ENCODE measurements around the gene MAMLD1. TPM values are rescaled to one million over a fixed set of nuclear protein-coding genes. Genes with fewer than 3 reads are reported as not detected.

Gene MAMLD1
- total and polyA plus RNA-seq, 2 of the 8 experiments (the other 6 are each of a cell fraction or from before 2014, with no cell fraction given) = 0.09 to 0.26 TPM

DNA sequence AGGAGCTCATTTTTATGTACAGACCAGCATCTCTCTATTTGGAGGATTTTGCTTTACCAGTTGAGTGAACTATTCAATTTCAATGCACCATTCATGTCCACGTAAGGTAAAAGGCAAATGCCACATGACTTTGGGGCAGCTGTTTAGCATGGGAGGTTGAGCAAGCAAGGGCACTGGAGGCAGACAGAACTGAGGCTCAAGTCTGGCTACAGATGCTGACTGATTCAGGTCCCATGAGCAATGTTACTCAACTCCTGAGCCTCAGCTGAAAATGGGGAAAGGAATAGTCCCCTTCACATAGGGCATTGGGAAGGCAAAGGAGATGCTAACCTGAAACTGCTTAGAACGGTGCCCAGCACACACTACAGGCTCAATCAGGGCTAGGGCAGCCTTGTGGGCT is 112.3 kb downstream of the MAMLD1 start:
- H3K79me1 ChIP-seq (ENCODE audit: low read depth, low read length) = no peaks in the 10 kb centered on the region
- H2BK15ac ChIP-seq (ENCODE audit: low read length) = no peak overlapping the region
- H3K9ac ChIP-seq (replicated peaks in 1 of 4; ENCODE audit: extremely low read depth in 1 of 4, low read depth in 3 of 4, low read length in 3 of 4) = no peak overlapping the region
- H3K27me3 ChIP-seq (replicated peaks in 1 of 4; ENCODE audit: control insufficient read depth in 3 of 4, extremely low read depth in 1 of 4, insufficient read depth in 3 of 4, low read length in 3 of 4) = no peaks in the 10 kb centered on the region
- H3K4me3 ChIP-seq (ENCODE audit: extremely low read depth in 1 of 4, insufficient read depth in 2 of 4, low read depth in 3 of 4, low read length in 4 of 4) = no peak overlapping the region
- H2BK120ac ChIP-seq (replicated peaks; ENCODE audit: low read depth, low read length) = no peak overlapping the region
- H3K4me1 ChIP-seq (replicated peaks in 1 of 4; ENCODE audit: control insufficient read depth in 3 of 4, insufficient read depth in 4 of 4, low read length in 3 of 4) = peaks cover 0 to 3% (median 0%) of the 10 kb centered on the region in 4 experiments; a peak in 1 of 7 replicates
- FAIRE-seq (no peak), DNase-seq (ENCODE audit: low read depth in 1 of 2, low spot score in 2 of 2) (no peak)
- no peaks in the 10 kb centered on the region for H3K36me3 ChIP-seq (ENCODE audit: control insufficient read depth in 2 of 4, insufficient read depth in 4 of 4, low read length in 3 of 4)
- no peak overlapping the region for H2BK20ac ChIP-seq (ENCODE audit: low read length)
- no peak overlapping the region for H3K56ac ChIP-seq (replicated peaks; ENCODE audit: insufficient read length, low read depth, low read length)
- no peak overlapping the region for H4K5ac ChIP-seq (ENCODE audit: insufficient read length, low read depth, low read length)
- H3K14ac ChIP-seq (ENCODE audit: insufficient read length) = no peak overlapping the region
- H3K23ac ChIP-seq (ENCODE audit: insufficient read length) = no peak overlapping the region
- ChIA-PET POLR2A (ENCODE audit: partially characterized antibody) (no interaction called here), CTCF (ENCODE audit: partially characterized antibody) (interaction anchor here (0.9 to 1.6 kb wide), 4 partner anchors 10 to 25 kb away, joined by 3 read pairs; no protein-coding TSS in a partner anchor)
- no peak overlapping the region for H2AK5ac ChIP-seq (ENCODE audit: low read depth, low read length)
- no peaks in the 10 kb centered on the region for H3K23me2 ChIP-seq (ENCODE audit: low read depth, low read length)
- no peak overlapping the region for H2BK12ac ChIP-seq (ENCODE audit: low read depth, low read length)
- H3K79me2 ChIP-seq (ENCODE audit: control insufficient read depth in 1 of 2, insufficient read depth in 2 of 2, low read length in 2 of 2) = no peaks in the 10 kb centered on the region
- H2BK5ac ChIP-seq (ENCODE audit: low read depth, low read length) = no peak overlapping the region
- H2AFZ ChIP-seq (ENCODE audit: low read length) = no peak overlapping the region
- no peaks in the 10 kb centered on the region for H4K20me1 ChIP-seq (replicated peaks in 1 of 2; ENCODE audit: control insufficient read depth in 1 of 2, insufficient read depth in 2 of 2, low read length in 2 of 2)
- H4K8ac ChIP-seq (ENCODE audit: extremely low read depth, insufficient read depth, low read length) = no peak overlapping the region
- H4K91ac ChIP-seq (replicated peaks; ENCODE audit: insufficient read length, low read length) = no peak overlapping the region
- no peak overlapping the region for H3K27ac ChIP-seq (ENCODE audit: low read depth, low read length)
- H3K4ac ChIP-seq (replicated peaks; ENCODE audit: insufficient read length, low read depth, low read length) = no peak overlapping the region
- TF ChIP-seq CHD2 (IDR thresholded peaks at IDR 0.05; ENCODE audit: low read length) = no peak
- TF ChIP-seq SP2 (IDR thresholded peaks at IDR 0.05; ENCODE audit: low read length) = no peak
- no peak for TF ChIP-seq EP300 (IDR thresholded peaks at IDR 0.05; ENCODE audit: borderline replicate concordance in 1 of 2, low read depth in 2 of 2, low read length in 2 of 2)
- TF ChIP-seq GTF2F1 (IDR thresholded peaks at IDR 0.05; ENCODE audit: borderline replicate concordance, low read depth, low read length) = no peak
- TF ChIP-seq EZH2 (IDR thresholded peaks at IDR 0.05; ENCODE audit: low read depth, low read length, severe bottlenecking) = no peak
- no peak for TF ChIP-seq RNF2 (IDR thresholded peaks at IDR 0.05; ENCODE audit: borderline replicate concordance, low read depth, low read length, missing control alignments, poor library complexity, severe bottlenecking)
- no peak for TF ChIP-seq ASH2L (IDR thresholded peaks at IDR 0.05; ENCODE audit: low read length)
- TF ChIP-seq, protein P1, sequence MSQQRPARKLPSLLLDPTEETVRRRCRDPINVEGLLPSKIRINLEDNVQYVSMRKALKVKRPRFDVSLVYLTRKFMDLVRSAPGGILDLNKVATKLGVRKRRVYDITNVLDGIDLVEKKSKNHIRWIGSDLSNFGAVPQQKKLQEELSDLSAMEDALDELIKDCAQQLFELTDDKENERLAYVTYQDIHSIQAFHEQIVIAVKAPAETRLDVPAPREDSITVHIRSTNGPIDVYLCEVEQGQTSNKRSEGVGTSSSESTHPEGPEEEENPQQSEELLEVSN (IDR thresholded peaks at IDR 0.05) = no peak
- TF ChIP-seq YY1 (IDR thresholded peaks at IDR 0.05; ENCODE audit: low read depth, low read length) = no peak
- no peak for TF ChIP-seq TAF7 (optimal IDR thresholded peaks at IDR 0.05; ENCODE audit: borderline replicate concordance, low read depth, low read length)
- no peak for TF ChIP-seq RAD21 (IDR thresholded peaks at IDR 0.05 in 1 of 2, conservative IDR thresholded peaks at IDR 0.05 in 1 of 2; ENCODE audit: low read depth in 2 of 2, low read length in 2 of 2)
- WGBS, 2 experiments (ENCODE audit: extremely low coverage in 1 of 2, insufficient coverage in 1 of 2, insufficient read length in 1 of 2, insufficient replicate concordance in 2 of 2, low coverage in 1 of 2, low lambda C conversion rate in 2 of 2, missing lambda C conversion rate in 1 of 2) = 94% methylated on average over 2 of the region's 2 CpGs; no CpG with 5 or more reads in 1 of the 2 experiments
- no peak overlapping the region for H3K4me2 ChIP-seq (ENCODE audit: insufficient read depth in 1 of 2, low read depth in 2 of 2, low read length in 2 of 2)
- no peak overlapping the region for H3K18ac ChIP-seq (ENCODE audit: extremely low read depth, low read length)
- no peaks in the 10 kb centered on the region for H3K9me3 ChIP-seq (ENCODE audit: insufficient read depth in 2 of 2, low read depth in 1 of 2, low read length in 1 of 2)
